Body of pancreas (tissue), 4 donors: ENCODE results near the gene HAUS7.

ENCODE experiments used
- POLR2A ChIP-seq, 3 donors: fragments of 450-650 bp; IDR thresholded peaks; one replicate each; pipeline ENCODE4 v1.6.1; 2016; ENCODE audit warnings: antibody characterized with exemption in 3 of 3, mild to moderate bottlenecking in 2 of 3
- TF ChIP-seq, protein P1 (sequence below), 7 experiments: fragments of 450-650 bp in 4 of 7; fragments of 200-600 bp in 3 of 7; sonication (generic) in 3 of 7; IDR thresholded peaks; one replicate each; pipeline ENCODE4 v1.5.1; 2016 to 2019; ENCODE audit warnings: antibody characterized with exemption in 7 of 7

DNA sequence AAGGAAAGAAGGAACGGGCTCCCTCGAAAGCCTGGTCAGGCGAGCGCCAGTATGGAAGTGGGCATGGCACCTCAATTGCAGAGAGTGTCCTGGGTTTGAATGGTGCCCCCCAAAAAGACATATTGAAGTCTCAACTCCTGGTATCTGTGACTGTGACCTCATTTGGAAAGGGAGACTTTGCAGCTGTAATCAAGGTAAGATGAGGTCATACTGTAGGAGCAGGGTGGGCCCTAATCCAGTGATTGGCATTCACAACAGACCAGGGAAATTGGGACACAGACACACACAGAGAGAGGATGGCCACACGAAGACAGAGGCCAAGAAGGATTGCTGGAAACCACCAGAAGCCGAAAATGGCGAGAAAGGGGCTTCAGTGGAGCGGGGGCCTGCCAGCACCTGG is 52.7 kb downstream of the HAUS7 start:
- TF ChIP-seq, protein P1, sequence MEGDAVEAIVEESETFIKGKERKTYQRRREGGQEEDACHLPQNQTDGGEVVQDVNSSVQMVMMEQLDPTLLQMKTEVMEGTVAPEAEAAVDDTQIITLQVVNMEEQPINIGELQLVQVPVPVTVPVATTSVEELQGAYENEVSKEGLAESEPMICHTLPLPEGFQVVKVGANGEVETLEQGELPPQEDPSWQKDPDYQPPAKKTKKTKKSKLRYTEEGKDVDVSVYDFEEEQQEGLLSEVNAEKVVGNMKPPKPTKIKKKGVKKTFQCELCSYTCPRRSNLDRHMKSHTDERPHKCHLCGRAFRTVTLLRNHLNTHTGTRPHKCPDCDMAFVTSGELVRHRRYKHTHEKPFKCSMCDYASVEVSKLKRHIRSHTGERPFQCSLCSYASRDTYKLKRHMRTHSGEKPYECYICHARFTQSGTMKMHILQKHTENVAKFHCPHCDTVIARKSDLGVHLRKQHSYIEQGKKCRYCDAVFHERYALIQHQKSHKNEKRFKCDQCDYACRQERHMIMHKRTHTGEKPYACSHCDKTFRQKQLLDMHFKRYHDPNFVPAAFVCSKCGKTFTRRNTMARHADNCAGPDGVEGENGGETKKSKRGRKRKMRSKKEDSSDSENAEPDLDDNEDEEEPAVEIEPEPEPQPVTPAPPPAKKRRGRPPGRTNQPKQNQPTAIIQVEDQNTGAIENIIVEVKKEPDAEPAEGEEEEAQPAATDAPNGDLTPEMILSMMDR (IDR thresholded peaks at IDR 0.05) = no peak
- TF ChIP-seq POLR2A (IDR thresholded peaks at IDR 0.05) = no peak
